ENCODE data around the gene VCAN.
"Not testable (repeated sequence)": the region's sequence is repeated elsewhere in the genome, so short reads cannot be mapped to it uniquely, and the experiment has no call there.

The VCAN gene

GRCh38 chr5:83471405-83472212 lies at the start of gene VCAN:
TSS of gene VCAN (plus strand) at chr5:83471744. CDS start at chr5:83483519, 11,775 bp downstream.
- DNase-seq (ENCODE audit: low spot score) = peak; percentile 87

GRCh38 chr5:83422284-83422683 lies 49.3 kb upstream of the VCAN start:
- DNase-seq (ENCODE audit: low spot score) = no peak

DNA sequence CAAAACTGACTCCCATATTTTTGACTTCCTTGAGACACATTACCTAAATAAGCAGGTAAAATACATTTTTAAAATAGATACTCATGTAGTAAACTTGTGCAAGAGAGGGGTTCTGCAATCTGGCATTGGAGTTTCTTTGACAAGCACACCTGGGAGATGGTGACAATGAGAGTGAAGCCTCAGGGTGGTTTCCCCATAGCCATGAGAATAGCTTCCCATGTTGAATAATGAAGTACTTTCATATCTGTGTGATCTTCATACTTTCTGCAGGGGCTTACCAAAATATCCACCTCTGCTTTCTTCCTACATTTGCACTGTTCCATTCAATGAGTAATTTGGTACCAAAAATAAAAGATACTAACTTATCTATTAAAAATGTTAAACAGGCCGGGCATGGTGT lies 44.7 kb upstream of the VCAN start:
- no peak for DNase-seq (ENCODE audit: low spot score)

GRCh38 chr5:83428126-83428525 lies 43.4 kb upstream of the VCAN start:
- DNase-seq (ENCODE audit: low spot score) = no peak

- DNase-seq (ENCODE audit: low spot score) = no peak
These were observed 42.7 kb upstream of the VCAN start for GRCh38 chr5:83428890-83429289.

GRCh38 chr5:83430130-83431010 lies 41.2 kb upstream of the VCAN start:
- peak; percentile 69 for DNase-seq (ENCODE audit: low spot score)

GRCh38 chr5:83433891-83434290 lies 37.7 kb upstream of the VCAN start:
- DNase-seq (ENCODE audit: low spot score) = peak; percentile 19

- DNase-seq (ENCODE audit: low spot score) = peak; percentile 28
These were observed 36.6 kb upstream of the VCAN start for GRCh38 chr5:83434946-83435345.

DNA sequence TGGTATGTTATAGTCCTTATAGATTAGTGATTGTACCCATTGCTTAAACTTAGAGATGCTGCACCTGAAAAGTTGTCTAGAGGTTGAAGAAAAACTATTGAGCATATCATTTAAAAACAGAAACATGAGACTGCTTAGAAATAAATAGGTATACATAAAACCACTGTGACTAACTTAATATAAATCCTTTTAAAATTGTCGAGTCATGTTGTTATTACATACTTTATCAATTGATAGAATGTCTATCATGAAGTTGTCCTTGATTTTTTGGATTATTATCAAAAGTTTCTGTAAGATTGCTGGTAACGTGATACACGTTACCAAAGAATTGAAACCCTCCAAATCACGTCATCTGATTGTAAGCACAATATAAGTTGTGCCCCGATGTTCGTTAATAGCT lies 35.3 kb upstream of the VCAN start:
- DNase-seq (ENCODE audit: low spot score) = no peak

GRCh38 chr5:83437697-83438096 lies 33.8 kb upstream of the VCAN start:
- not testable (repeated sequence) for DNase-seq (ENCODE audit: low spot score)

GRCh38 chr5:83440826-83441225 lies 30.7 kb upstream of the VCAN start:
- no peak for DNase-seq (ENCODE audit: low spot score)

GRCh38 chr5:83441747-83442146 lies 29.8 kb upstream of the VCAN start:
- DNase-seq (ENCODE audit: low spot score) = no peak

- DNase-seq (ENCODE audit: low spot score) = no peak
These were observed 28.0 kb upstream of the VCAN start for GRCh38 chr5:83443534-83443933.

DNA sequence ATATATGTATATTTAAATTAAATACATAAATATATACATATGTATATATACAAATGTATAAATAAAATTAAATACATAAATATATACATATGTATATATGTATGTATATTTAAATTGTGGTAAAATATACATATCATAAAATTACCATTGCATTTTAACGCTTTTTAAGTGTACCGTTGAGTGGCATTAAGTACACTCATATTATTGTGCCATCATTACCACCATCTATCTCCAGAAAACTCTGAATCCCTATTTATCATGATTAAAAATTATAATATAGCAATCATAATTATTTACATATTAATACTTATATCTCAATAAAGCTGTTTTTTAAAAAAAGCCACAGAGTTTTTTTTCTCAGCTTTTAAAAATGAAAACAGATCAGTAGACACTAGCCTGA lies 27.1 kb upstream of the VCAN start:
- DNase-seq (ENCODE audit: low spot score) = no peak

DNA sequence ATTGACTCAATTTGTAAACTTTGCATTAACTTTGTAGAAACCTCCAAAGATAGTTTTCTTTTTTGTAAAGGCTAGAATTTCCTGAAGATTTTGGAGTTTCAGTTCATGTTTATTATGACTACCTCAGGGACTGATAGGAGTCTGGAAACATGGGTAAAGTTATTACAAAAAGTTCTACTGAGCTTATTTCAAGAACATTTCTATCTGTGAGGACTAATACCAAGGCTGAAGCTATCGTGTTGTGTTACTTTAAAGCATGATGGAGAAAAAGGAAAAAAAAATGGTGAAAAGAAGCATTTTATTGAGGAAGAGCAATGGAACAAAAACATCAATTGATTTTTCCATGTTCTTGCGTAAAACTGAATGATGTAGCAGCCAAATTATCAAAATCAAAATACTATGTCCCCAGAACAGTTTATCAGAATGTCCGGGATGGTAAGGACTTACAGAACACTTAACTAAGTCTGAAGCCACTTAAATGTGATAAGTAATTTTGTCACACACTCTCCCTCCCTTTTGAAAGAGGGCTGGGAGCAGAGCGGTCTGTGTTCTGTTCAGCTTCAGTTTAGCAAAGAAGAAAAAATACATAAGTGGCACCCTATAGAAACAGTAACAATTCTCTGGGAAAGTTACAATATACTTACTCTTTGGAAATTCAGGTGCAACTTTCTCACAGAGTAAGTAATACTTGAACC lies 25.1 kb upstream of the VCAN start:
- DNase-seq (ENCODE audit: low spot score) = no peak

- DNase-seq (ENCODE audit: low spot score) = no peak
These were observed 24.0 kb upstream of the VCAN start for GRCh38 chr5:83447533-83447932.

GRCh38 chr5:83450183-83450966 lies 21.2 kb upstream of the VCAN start:
- no peak for DNase-seq (ENCODE audit: low spot score)

DNA sequence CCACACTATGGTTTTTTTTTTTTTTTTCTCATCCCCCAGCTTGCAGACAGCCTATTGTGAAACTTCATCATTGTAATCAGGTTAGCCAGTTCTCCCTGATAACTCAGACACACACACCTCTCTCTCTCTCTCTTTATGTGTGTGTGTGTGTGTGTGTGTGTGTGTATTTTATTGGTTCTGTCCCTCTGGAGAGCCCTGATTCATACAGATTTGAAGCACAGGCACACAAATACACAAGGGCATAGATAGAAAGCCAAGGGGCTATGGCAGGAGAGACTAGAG lies 20.6 kb upstream of the VCAN start:
- DNase-seq (ENCODE audit: low spot score) = no peak

- DNase-seq (ENCODE audit: low spot score) = no peak
These were observed 19.6 kb upstream of the VCAN start for GRCh38 chr5:83451955-83452354.

- no peak for DNase-seq (ENCODE audit: low spot score)
These were observed 17.6 kb upstream of the VCAN start for GRCh38 chr5:83453937-83454336.

- no peak for DNase-seq (ENCODE audit: low spot score)
These were observed 7.3 kb upstream of the VCAN start for GRCh38 chr5:83464261-83464660.
